Measurements from ENCODE around the gene TIMP1.

DNA sequence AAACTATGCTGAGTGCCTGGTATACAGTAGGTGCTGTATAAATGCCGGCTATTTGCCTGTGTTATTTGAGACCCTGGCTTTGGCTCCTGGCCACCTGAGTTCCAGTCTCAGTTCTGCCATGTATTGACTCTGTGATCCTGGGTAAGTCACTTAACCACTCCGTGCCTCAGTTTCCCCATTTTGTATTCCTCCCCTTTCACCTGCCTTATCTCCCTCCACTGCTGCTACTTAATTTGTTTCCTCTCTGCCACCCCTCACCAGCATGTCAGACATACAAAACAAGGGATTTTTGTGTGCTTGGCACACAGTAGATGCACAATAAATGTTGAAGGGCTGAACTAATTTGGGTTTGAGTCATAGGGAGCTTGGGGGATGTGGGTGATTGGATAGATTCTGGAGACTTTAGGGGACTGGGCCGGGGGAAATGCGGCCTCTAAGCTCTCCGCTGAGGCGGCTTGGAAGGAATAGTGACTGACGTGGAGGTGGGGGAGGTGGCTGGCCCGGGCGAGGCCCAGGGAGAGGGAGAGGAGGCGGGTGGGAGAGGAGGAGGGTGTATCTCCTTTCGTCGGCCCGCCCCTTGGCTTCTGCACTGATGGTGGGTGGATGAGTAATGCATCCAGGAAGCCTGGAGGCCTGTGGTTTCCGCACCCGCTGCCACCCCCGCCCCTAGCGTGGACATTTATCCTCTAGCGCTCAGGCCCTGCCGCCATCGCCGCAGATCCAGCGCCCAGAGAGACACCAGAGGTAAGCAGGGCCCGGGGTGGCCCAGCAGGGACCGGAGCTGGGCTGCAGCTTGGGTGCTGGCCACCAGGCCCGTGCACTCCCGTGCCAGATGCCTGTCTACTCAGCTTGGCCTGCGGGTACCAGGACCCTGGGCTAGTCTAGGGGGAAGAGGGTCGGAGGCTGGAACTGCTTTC lies at the start of gene TIMP1:
- TF ChIP-seq ZNF219 (CRISPR knock-in tag; IDR thresholded peaks at IDR 0.05; ENCODE audit: borderline replicate concordance) (no peak), NR2C2 (CRISPR knock-in tag; IDR thresholded peaks at IDR 0.05) (no peak), SMAD3 (CRISPR knock-in tag; IDR thresholded peaks at IDR 0.05; ENCODE audit: borderline replicate concordance) (no peak), TEAD4 (CRISPR knock-in tag; IDR thresholded peaks at IDR 0.05) (no peak), CREB1 (CRISPR knock-in tag; IDR thresholded peaks at IDR 0.05) (no peak), RORB (CRISPR knock-in tag; IDR thresholded peaks at IDR 0.05) (no peak), NR3C1 (CRISPR knock-in tag; conservative IDR thresholded peaks at IDR 0.05; ENCODE audit: low read depth) (no peak)
- TF ChIP-seq, protein P1, sequence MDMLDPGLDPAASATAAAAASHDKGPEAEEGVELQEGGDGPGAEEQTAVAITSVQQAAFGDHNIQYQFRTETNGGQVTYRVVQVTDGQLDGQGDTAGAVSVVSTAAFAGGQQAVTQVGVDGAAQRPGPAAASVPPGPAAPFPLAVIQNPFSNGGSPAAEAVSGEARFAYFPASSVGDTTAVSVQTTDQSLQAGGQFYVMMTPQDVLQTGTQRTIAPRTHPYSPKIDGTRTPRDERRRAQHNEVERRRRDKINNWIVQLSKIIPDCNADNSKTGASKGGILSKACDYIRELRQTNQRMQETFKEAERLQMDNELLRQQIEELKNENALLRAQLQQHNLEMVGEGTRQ (CRISPR knock-in tag; IDR thresholded peaks at IDR 0.05), result no peak
- TF ChIP-seq, protein P2, sequence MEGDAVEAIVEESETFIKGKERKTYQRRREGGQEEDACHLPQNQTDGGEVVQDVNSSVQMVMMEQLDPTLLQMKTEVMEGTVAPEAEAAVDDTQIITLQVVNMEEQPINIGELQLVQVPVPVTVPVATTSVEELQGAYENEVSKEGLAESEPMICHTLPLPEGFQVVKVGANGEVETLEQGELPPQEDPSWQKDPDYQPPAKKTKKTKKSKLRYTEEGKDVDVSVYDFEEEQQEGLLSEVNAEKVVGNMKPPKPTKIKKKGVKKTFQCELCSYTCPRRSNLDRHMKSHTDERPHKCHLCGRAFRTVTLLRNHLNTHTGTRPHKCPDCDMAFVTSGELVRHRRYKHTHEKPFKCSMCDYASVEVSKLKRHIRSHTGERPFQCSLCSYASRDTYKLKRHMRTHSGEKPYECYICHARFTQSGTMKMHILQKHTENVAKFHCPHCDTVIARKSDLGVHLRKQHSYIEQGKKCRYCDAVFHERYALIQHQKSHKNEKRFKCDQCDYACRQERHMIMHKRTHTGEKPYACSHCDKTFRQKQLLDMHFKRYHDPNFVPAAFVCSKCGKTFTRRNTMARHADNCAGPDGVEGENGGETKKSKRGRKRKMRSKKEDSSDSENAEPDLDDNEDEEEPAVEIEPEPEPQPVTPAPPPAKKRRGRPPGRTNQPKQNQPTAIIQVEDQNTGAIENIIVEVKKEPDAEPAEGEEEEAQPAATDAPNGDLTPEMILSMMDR (IDR thresholded peaks at IDR 0.05), result no peak
- TF ChIP-seq, protein P3, sequence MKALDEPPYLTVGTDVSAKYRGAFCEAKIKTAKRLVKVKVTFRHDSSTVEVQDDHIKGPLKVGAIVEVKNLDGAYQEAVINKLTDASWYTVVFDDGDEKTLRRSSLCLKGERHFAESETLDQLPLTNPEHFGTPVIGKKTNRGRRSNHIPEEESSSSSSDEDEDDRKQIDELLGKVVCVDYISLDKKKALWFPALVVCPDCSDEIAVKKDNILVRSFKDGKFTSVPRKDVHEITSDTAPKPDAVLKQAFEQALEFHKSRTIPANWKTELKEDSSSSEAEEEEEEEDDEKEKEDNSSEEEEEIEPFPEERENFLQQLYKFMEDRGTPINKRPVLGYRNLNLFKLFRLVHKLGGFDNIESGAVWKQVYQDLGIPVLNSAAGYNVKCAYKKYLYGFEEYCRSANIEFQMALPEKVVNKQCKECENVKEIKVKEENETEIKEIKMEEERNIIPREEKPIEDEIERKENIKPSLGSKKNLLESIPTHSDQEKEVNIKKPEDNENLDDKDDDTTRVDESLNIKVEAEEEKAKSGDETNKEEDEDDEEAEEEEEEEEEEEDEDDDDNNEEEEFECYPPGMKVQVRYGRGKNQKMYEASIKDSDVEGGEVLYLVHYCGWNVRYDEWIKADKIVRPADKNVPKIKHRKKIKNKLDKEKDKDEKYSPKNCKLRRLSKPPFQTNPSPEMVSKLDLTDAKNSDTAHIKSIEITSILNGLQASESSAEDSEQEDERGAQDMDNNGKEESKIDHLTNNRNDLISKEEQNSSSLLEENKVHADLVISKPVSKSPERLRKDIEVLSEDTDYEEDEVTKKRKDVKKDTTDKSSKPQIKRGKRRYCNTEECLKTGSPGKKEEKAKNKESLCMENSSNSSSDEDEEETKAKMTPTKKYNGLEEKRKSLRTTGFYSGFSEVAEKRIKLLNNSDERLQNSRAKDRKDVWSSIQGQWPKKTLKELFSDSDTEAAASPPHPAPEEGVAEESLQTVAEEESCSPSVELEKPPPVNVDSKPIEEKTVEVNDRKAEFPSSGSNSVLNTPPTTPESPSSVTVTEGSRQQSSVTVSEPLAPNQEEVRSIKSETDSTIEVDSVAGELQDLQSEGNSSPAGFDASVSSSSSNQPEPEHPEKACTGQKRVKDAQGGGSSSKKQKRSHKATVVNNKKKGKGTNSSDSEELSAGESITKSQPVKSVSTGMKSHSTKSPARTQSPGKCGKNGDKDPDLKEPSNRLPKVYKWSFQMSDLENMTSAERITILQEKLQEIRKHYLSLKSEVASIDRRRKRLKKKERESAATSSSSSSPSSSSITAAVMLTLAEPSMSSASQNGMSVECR (CRISPR knock-in tag; IDR thresholded peaks at IDR 0.05; ENCODE audit: borderline replicate concordance), result no peak
- TF ChIP-seq, protein P4, sequence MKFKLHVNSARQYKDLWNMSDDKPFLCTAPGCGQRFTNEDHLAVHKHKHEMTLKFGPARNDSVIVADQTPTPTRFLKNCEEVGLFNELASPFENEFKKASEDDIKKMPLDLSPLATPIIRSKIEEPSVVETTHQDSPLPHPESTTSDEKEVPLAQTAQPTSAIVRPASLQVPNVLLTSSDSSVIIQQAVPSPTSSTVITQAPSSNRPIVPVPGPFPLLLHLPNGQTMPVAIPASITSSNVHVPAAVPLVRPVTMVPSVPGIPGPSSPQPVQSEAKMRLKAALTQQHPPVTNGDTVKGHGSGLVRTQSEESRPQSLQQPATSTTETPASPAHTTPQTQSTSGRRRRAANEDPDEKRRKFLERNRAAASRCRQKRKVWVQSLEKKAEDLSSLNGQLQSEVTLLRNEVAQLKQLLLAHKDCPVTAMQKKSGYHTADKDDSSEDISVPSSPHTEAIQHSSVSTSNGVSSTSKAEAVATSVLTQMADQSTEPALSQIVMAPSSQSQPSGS (CRISPR knock-in tag; IDR thresholded peaks at IDR 0.05; ENCODE audit: borderline replicate concordance, low read depth), result no peak

Data from WTC11 (cell line).